ENCODE measurements around the gene RAB3IL1. TPM values are rescaled to one million over a fixed set of nuclear protein-coding genes. Genes with fewer than 3 reads are reported as not detected.
A peak's percentile ranks its signal among the peaks of the same experiment; 100 is the strongest.

The RAB3IL1 gene
- total RNA-seq, 6 donors from 2014 or later = 4.4 to 20.7 (median 10.0) TPM

DNA sequence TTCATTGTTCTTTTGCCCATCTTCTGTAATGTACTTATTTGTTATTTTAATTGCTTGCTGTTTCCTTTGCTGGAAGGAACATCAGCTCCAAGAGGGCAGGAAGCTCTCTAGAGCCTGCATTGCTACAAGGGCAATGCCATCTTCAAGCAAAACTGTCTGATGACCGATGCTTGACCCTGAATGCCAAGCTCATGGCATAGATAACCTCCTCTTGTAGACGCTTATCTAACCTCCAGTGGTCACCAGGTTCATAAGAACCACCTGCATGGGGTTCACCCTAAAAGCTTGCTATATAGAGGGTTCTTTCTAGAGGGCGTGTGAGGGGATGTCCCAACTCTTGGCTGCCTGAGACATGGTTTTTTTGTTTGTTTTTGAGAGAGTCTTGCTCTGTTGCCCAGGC, 42.5 kb downstream of the RAB3IL1 start:
- DNase-seq (no peak), ATAC-seq (ENCODE audit: low FRiP score in 2 of 2) (no peak)
- no peak for TF ChIP-seq EP300 (IDR thresholded peaks at IDR 0.05)
- no peak for TF ChIP-seq POLR2AphosphoS5 (IDR thresholded peaks at IDR 0.05)
- TF ChIP-seq POLR2A (IDR thresholded peaks at IDR 0.05) = no peak
- TF ChIP-seq, protein P1, sequence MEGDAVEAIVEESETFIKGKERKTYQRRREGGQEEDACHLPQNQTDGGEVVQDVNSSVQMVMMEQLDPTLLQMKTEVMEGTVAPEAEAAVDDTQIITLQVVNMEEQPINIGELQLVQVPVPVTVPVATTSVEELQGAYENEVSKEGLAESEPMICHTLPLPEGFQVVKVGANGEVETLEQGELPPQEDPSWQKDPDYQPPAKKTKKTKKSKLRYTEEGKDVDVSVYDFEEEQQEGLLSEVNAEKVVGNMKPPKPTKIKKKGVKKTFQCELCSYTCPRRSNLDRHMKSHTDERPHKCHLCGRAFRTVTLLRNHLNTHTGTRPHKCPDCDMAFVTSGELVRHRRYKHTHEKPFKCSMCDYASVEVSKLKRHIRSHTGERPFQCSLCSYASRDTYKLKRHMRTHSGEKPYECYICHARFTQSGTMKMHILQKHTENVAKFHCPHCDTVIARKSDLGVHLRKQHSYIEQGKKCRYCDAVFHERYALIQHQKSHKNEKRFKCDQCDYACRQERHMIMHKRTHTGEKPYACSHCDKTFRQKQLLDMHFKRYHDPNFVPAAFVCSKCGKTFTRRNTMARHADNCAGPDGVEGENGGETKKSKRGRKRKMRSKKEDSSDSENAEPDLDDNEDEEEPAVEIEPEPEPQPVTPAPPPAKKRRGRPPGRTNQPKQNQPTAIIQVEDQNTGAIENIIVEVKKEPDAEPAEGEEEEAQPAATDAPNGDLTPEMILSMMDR (IDR thresholded peaks at IDR 0.05) = no peak
- H3K4me3 ChIP-seq = no peak overlapping the region
- peaks cover 0 to 27% (median 3%) of the 10 kb centered on the region in 4 donors for H3K36me3 ChIP-seq
- no peak overlapping the region for H3K27ac ChIP-seq
- WGBS, 2 donors = 69 to 75% methylated on average over 3 of the region's 3 CpGs
- peaks cover 0 to 14% (median 8%) of the 10 kb centered on the region in 4 donors for H3K4me1 ChIP-seq
- no peaks in the 10 kb centered on the region for H3K27me3 ChIP-seq
- no peaks in the 10 kb centered on the region for H3K9me3 ChIP-seq

DNA sequence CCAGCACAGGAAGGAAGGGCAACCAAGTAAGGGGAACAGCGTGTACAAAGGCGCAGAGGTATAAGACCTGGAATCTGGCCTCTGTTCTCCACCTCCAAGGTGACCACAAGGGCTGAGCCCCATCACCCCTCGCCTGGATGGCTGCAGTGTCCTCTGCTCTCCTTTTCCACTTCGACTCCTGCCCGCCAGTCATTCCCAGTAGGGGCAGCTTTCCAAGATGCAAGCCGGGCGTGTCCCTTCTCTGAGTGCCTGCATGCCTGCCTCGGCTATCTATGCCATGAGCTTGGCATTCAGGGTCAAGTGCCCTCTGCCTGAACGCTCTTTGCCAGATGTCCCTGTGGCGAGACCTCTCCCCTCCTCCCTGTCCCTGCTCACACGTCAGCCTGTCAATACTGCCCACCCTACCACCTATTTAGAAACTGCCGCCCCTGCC, 43.0 kb downstream of the RAB3IL1 start:
- Histone ChIP-seq H3K27me3 (no peaks in the 10 kb centered on the region), H3K36me3 (peaks cover 0 to 26% (median 3%) of the 10 kb centered on the region in 4 donors), H3K4me3 (no peak overlapping the region), H3K9me3 (no peaks in the 10 kb centered on the region), H3K4me1 (peaks cover 0 to 14% (median 8%) of the 10 kb centered on the region in 4 donors), H3K27ac (no peak overlapping the region)
- no peak for TF ChIP-seq EP300 (IDR thresholded peaks at IDR 0.05)
- TF ChIP-seq, protein P1 (IDR thresholded peaks at IDR 0.05) = no peak
- TF ChIP-seq POLR2AphosphoS5 (IDR thresholded peaks at IDR 0.05) = no peak
- no peak for TF ChIP-seq POLR2A (IDR thresholded peaks at IDR 0.05)
- ATAC-seq (ENCODE audit: low FRiP score in 2 of 2) = no peak
- DNase-seq = peak in 1 of 2 donors; percentile 63
- 63 to 79% methylated on average over 12 of the region's 12 CpGs for WGBS, 2 donors

DNA sequence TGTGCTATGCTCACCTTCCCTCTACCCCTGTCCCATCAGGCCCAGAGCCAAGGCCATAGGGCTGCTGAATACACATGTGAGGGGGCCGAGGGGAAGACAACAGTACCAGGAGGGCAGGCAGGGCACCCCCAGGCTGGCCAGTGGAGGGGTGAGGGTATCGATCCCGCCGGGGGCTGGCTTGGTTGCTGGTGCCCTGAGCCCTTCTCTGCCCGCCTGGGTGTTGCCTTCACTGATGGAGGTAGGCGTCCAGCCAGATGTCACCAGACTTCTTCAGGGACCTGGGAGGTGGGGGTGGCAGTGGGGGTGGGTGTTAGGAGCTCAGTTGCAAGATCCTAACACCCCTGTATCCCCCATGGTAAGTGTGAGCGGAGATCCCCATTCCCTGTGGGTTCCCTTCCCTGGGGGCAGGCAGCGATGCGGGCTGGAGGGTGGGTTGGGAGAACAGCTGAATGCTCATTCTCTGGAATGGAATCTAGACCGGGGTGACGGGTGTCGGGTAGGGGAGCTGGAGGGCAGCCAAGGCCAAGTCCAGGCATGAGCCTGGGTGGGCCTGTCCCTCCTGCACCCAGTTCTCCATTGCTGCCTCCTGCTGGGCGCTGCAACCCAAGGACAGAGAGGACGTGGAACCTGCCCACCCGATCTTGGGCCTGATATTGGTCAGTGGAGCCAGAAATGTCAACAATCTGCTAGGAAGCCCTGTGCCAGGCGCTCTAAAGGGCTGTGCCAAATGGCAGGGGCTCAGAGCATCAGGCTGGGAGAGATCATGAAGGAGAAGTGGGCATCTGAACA, 43.6 kb downstream of the RAB3IL1 start:
- Histone ChIP-seq H3K27me3 (no peaks in the 10 kb centered on the region), H3K4me1 (peaks cover 0 to 14% (median 8%) of the 10 kb centered on the region in 4 donors), H3K36me3 (peaks cover 0 to 22% (median under 1%) of the 10 kb centered on the region in 4 donors), H3K4me3 (no peak overlapping the region), H3K27ac (no peak overlapping the region), H3K9me3 (no peaks in the 10 kb centered on the region)
- DNase-seq (no peak), ATAC-seq (ENCODE audit: low FRiP score in 2 of 2) (no peak)
- no peak for TF ChIP-seq EP300 (IDR thresholded peaks at IDR 0.05)
- no peak for TF ChIP-seq POLR2AphosphoS5 (IDR thresholded peaks at IDR 0.05)
- TF ChIP-seq, protein P1 (IDR thresholded peaks at IDR 0.05) = no peak
- no peak for TF ChIP-seq POLR2A (IDR thresholded peaks at IDR 0.05)
- WGBS, 2 donors = 75 to 92% methylated on average over 10 to 16 of the region's 16 CpGs

DNA sequence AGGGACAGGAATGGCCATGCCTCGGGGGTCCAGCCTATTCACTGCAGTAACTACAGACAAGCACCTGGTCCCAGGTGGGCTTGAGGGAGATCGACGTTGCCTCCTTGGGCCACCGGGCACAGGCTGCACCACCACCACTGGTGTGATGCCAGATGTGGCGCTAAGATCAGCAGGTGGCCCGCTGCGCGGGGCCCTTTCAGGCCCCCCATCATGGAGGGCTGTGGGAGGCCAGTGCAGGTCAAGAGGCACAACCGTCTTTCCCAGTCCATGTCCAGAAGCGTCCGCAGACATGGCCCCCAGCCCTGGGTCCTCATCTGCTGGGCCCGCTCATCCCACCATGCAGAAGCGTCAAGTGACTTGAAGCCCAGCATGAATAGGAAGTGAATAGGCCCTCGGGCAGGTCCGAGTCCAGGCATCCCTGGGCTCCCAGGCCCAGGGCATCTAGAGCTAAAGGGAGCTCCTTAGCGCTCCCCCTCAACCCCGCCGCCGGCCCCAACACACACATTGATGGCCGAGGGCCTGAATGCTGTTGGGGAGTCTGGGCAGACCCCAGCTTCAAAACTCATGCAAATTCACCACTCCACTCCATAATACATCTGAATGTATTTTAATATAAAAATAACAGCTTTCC, 44.3 kb downstream of the RAB3IL1 start:
- DNase-seq (no peak), ATAC-seq (ENCODE audit: low FRiP score in 2 of 2) (no peak)
- H3K27ac ChIP-seq = no peak overlapping the region
- peaks cover 0 to 16% (median 0%) of the 10 kb centered on the region in 4 donors for H3K36me3 ChIP-seq
- no peaks in the 10 kb centered on the region for H3K9me3 ChIP-seq
- H3K27me3 ChIP-seq = no peaks in the 10 kb centered on the region
- 94% methylated on average over 20 of the region's 20 CpGs; no CpG with 5 or more reads in 1 of the 2 donors for WGBS, 2 donors
- peaks cover 0 to 14% (median 8%) of the 10 kb centered on the region in 4 donors for H3K4me1 ChIP-seq
- H3K4me3 ChIP-seq = no peak overlapping the region
- TF ChIP-seq, protein P1 (IDR thresholded peaks at IDR 0.05) = no peak
- TF ChIP-seq EP300 (IDR thresholded peaks at IDR 0.05) (no peak), POLR2AphosphoS5 (IDR thresholded peaks at IDR 0.05) (no peak), POLR2A (IDR thresholded peaks at IDR 0.05) (no peak)
